ENCODE results near the gene TIMM10.

Gene TIMM10

GRCh38 chr11:57530596-57531507, at the start of gene TIMM10:
TIMM10 (minus strand) TSS chr11:57530754; CDS start chr11:57530189, 565 bp downstream.
- in situ Hi-C loops (cut with HindIII; ENCODE audit: low sequenced_read_pairs) = loop anchor here (5.0 kb wide), 1 partner anchor 111 kb away; no protein-coding TSS in a partner anchor

GRCh38 chr11:57574061-57574460, 43.5 kb upstream of the TIMM10 start:
- in situ Hi-C loops (cut with HindIII; ENCODE audit: low sequenced_read_pairs) = no loop called here

GRCh38 chr11:57571606-57572005, 41.1 kb upstream of the TIMM10 start:
- in situ Hi-C loops (cut with HindIII; ENCODE audit: low sequenced_read_pairs) = no loop called here

GRCh38 chr11:57568330-57568766, 37.8 kb upstream of the TIMM10 start:
- in situ Hi-C loops (cut with HindIII; ENCODE audit: low sequenced_read_pairs) = no loop called here

GRCh38 chr11:57567515-57568329, 37.2 kb upstream of the TIMM10 start, which contains the start of gene UBE2L6:
UBE2L6 (minus strand) TSS chr11:57567672; CDS start chr11:57567611, 61 bp downstream.
- in situ Hi-C loops (cut with HindIII; ENCODE audit: low sequenced_read_pairs) = no loop called here

- in situ Hi-C loops (cut with HindIII; ENCODE audit: low sequenced_read_pairs) = no loop called here
Observed at GRCh38 chr11:57566905-57567514, 36.5 kb upstream of the TIMM10 start.

- in situ Hi-C loops (cut with HindIII; ENCODE audit: low sequenced_read_pairs) = no loop called here
Observed at GRCh38 chr11:57566005-57566904, 35.7 kb upstream of the TIMM10 start.

GRCh38 chr11:57562596-57562995, 32.0 kb upstream of the TIMM10 start:
- in situ Hi-C loops (cut with HindIII; ENCODE audit: low sequenced_read_pairs) = no loop called here

- in situ Hi-C loops (cut with HindIII; ENCODE audit: low sequenced_read_pairs) = no loop called here
Observed at GRCh38 chr11:57560146-57560545, 29.6 kb upstream of the TIMM10 start.

GRCh38 chr11:57556041-57556440, 25.5 kb upstream of the TIMM10 start:
- in situ Hi-C loops (cut with HindIII; ENCODE audit: low sequenced_read_pairs) = loop anchor here (5.0 kb wide), 1 partner anchor 74 kb away; no protein-coding TSS in a partner anchor

- in situ Hi-C loops (cut with HindIII; ENCODE audit: low sequenced_read_pairs) = loop anchor here (5.0 kb wide), 1 partner anchor 73 kb away; no protein-coding TSS in a partner anchor
Observed at GRCh38 chr11:57555393-57555792, 24.8 kb upstream of the TIMM10 start.

- in situ Hi-C loops (cut with HindIII; ENCODE audit: low sequenced_read_pairs) = no loop called here
Observed at GRCh38 chr11:57552479-57552878, 21.9 kb upstream of the TIMM10 start.

GRCh38 chr11:57551941-57552340, 21.4 kb upstream of the TIMM10 start:
- in situ Hi-C loops (cut with HindIII; ENCODE audit: low sequenced_read_pairs) = no loop called here

GRCh38 chr11:57549983-57550382, 19.4 kb upstream of the TIMM10 start:
- in situ Hi-C loops (cut with HindIII; ENCODE audit: low sequenced_read_pairs) = no loop called here

- in situ Hi-C loops (cut with HindIII; ENCODE audit: low sequenced_read_pairs) = no loop called here
Observed at GRCh38 chr11:57547854-57548377, 17.4 kb upstream of the TIMM10 start.

GRCh38 chr11:57546869-57547475, 16.4 kb upstream of the TIMM10 start:
- in situ Hi-C loops (cut with HindIII; ENCODE audit: low sequenced_read_pairs) = no loop called here

GRCh38 chr11:57546451-57546850, 15.9 kb upstream of the TIMM10 start:
- in situ Hi-C loops (cut with HindIII; ENCODE audit: low sequenced_read_pairs) = no loop called here

GRCh38 chr11:57545883-57546282, 15.3 kb upstream of the TIMM10 start:
- in situ Hi-C loops (cut with HindIII; ENCODE audit: low sequenced_read_pairs) = no loop called here

- in situ Hi-C loops (cut with HindIII; ENCODE audit: low sequenced_read_pairs) = no loop called here
Observed at GRCh38 chr11:57544566-57544965, 14.0 kb upstream of the TIMM10 start.
